Keratinocyte (primary cell): ENCODE measurements around the gene LAMA2. TPM values are rescaled to one million over a fixed set of nuclear protein-coding genes. Genes with fewer than 3 reads are reported as not detected.

ENCODE experiments used
- DNase-seq: peaks from one replicate; pipeline ENCODE4 v3.0.0-alpha.2; 2011; ENCODE audit warnings: low read depth, missing footprints, low spot score
- FAIRE-seq: peaks from 2 replicates; lab custom pipeline; 2011; peaks lifted over from hg19 to GRCh38; lab: Jason Lieb, UNC
- H2AFZ ChIP-seq: 2 replicates; pipeline ENCODE4 v1.6.0; 2012; ENCODE audit warnings: low read length, control low read depth, inconsistent platforms; ENCODE audit not compliant: control insufficient read depth
- H3K27ac ChIP-seq: 2 replicates; pipeline ENCODE4 v1.5.1; 2011; ENCODE audit warnings: low read length; ENCODE audit not compliant: control insufficient read depth, insufficient read depth
- H3K27me3 ChIP-seq: 3 replicates; pipeline ENCODE4 v1.6.0; 2011; ENCODE audit warnings: low read length; ENCODE audit not compliant: control insufficient read depth, insufficient read depth; ENCODE audit errors: extremely low read depth
- H3K36me3 ChIP-seq, 2 experiments: 2 replicates in 1 of 2; 3 replicates in 1 of 2; pipeline ENCODE4 v1.5.1; 2011; ENCODE audit warnings: low read length in 2 of 2, mild to moderate bottlenecking in 1 of 2; ENCODE audit not compliant: control insufficient read depth in 2 of 2, insufficient read depth in 2 of 2; ENCODE audit errors: extremely low read depth in 1 of 2
- H3K4me1 ChIP-seq: 3 replicates; pipeline ENCODE4 v1.5.1; 2011; ENCODE audit warnings: low read length; ENCODE audit not compliant: control insufficient read depth, insufficient read depth; ENCODE audit errors: extremely low read depth
- H3K4me2 ChIP-seq: 3 replicates; pipeline ENCODE4 v1.6.0; 2011; ENCODE audit warnings: low read depth, low read length; ENCODE audit not compliant: control insufficient read depth, insufficient read depth; ENCODE audit errors: extremely low read depth
- H3K4me3 ChIP-seq, 3 experiments: fragments of 200-600 bp in 1 of 3; sonication (generic) in 1 of 3; 2 replicates in 2 of 3; 3 replicates in 1 of 3; pipeline ENCODE4 v1.5.1; 2011 to 2016; ENCODE audit warnings: low read length in 3 of 3, mild to moderate bottlenecking in 3 of 3, control low read depth in 2 of 3, inconsistent platforms in 1 of 3, low read depth in 1 of 3, mixed read lengths in 1 of 3, mixed run types in 1 of 3, moderate library complexity in 1 of 3; ENCODE audit not compliant: control insufficient read depth in 2 of 3, insufficient read depth in 2 of 3; ENCODE audit errors: extremely low read depth in 1 of 3
- H3K79me2 ChIP-seq: 2 replicates; pipeline ENCODE4 v1.6.0; 2012; ENCODE audit warnings: low read length; ENCODE audit not compliant: control insufficient read depth, insufficient read depth
- H3K9ac ChIP-seq: 3 replicates; pipeline ENCODE4 v1.6.0; 2011; ENCODE audit warnings: low read length; ENCODE audit not compliant: control insufficient read depth, insufficient read depth; ENCODE audit errors: extremely low read depth
- H3K9me1 ChIP-seq: 3 replicates; pipeline ENCODE4 v1.6.0; 2011; ENCODE audit warnings: low read length; ENCODE audit not compliant: control insufficient read depth, insufficient read depth; ENCODE audit errors: extremely low read depth
- H3K9me3 ChIP-seq: 2 replicates; pipeline ENCODE4 v1.5.1; 2012; ENCODE audit warnings: low read depth, low read length; ENCODE audit not compliant: control insufficient read depth
- H4K20me1 ChIP-seq: 3 replicates; pipeline ENCODE4 v1.6.0; 2011; ENCODE audit warnings: low read length; ENCODE audit not compliant: control insufficient read depth, insufficient read depth; ENCODE audit errors: extremely low read depth
- EZH2 ChIP-seq: IDR thresholded peaks from one replicate; pipeline ENCODE4 v1.6.1; 2012; ENCODE audit warnings: inconsistent platforms, mild to moderate bottlenecking, low read length, moderate library complexity
- dilution Hi-C: fragments of 300-500 bp; cut with MboI; formaldehyde crosslinking; loops from one replicate; pipeline ENCODE4 v1.7.0; 2020; ENCODE audit warnings: low sequenced_read_pairs; ENCODE audit not compliant: extremely low pct_ligation_motif_present
- polyA plus RNA-seq, 5 experiments: library from polyadenylated mRNA; depleted of rRNA in 3 of 5; stranded (reverse) in 3 of 5; stranded (forward) in 1 of 5; unstranded in 1 of 5; fragments of >200 nt; gene quantifications; 1 replicate in 1 of 5; 2 replicates in 3 of 5; 3 replicates in 1 of 5; pipeline versions ENCODE4 v1.2.1 to v1.2.3, GENCODE V29; 2011 to 2012; ENCODE audit warnings: missing spikeins in 2 of 5, low read depth in 1 of 5, low replicate concordance in 1 of 5
- TF ChIP-seq, protein P1 (sequence below), 3 experiments: IDR thresholded peaks in 1 of 3; conservative IDR thresholded peaks in 1 of 3; optimal IDR thresholded peaks in 1 of 3; 2 replicates in 2 of 3; 3 replicates in 1 of 3; pipeline versions ENCODE3 to v1.5.1; 2011; ENCODE audit warnings: low read length in 3 of 3, mild to moderate bottlenecking in 3 of 3, moderate library complexity in 2 of 3, control low read depth in 1 of 3, inconsistent platforms in 1 of 3; ENCODE audit not compliant: insufficient read depth in 2 of 3; ENCODE audit errors: extremely low read depth in 1 of 3

Gene LAMA2
- polyA plus RNA-seq, 1 donor (not counting 4 experiments of a cell fraction or from before 2014, with no cell fraction given) = 1.4 TPM

DNA sequence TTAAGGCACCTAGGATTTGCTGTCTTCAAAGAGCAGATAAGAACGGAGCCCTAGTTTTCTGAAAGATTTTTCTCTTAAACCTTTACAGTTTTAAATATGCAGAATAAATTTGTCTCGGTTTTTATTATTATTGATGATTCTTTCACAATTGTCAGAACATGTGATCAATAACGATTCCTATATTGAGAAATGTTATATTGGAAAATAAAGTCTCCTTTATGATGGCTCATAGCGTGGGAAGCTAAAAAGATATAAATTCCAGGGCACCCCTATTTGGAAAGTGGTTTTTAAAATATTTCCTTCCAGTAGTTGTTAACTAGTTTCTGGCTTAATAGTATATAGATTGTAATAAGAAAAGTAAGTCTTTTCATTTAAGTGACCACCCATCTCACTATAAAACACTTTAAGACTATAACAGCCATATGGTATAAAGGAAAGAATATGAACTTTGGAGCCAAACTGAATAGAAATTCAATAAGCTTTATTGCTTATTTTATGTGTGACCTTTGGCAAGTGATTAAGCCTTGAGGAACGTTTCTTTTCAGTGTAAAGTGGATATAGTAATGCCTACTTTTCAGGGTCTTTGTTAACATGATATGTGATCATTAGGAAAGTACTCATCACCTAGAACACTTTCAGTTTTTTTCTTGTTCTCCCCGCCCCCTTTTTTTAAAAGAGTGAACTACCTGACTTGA lies 369.6 kb downstream of the LAMA2 start:
- H4K20me1 ChIP-seq = no peaks in the 10 kb centered on the region
- H3K9ac ChIP-seq = no peak overlapping the region
- FAIRE-seq (no peak), DNase-seq (no peak)
- peaks cover 2% of the 10 kb centered on the region for H3K27me3 ChIP-seq
- H3K4me2 ChIP-seq = no peak overlapping the region
- dilution Hi-C loops = loop anchor here (25.0 kb wide), 1 partner anchor 440 kb away; no protein-coding TSS in a partner anchor
- no peak overlapping the region for H3K27ac ChIP-seq
- no peak overlapping the region for H3K4me3 ChIP-seq
- TF ChIP-seq, protein P1, sequence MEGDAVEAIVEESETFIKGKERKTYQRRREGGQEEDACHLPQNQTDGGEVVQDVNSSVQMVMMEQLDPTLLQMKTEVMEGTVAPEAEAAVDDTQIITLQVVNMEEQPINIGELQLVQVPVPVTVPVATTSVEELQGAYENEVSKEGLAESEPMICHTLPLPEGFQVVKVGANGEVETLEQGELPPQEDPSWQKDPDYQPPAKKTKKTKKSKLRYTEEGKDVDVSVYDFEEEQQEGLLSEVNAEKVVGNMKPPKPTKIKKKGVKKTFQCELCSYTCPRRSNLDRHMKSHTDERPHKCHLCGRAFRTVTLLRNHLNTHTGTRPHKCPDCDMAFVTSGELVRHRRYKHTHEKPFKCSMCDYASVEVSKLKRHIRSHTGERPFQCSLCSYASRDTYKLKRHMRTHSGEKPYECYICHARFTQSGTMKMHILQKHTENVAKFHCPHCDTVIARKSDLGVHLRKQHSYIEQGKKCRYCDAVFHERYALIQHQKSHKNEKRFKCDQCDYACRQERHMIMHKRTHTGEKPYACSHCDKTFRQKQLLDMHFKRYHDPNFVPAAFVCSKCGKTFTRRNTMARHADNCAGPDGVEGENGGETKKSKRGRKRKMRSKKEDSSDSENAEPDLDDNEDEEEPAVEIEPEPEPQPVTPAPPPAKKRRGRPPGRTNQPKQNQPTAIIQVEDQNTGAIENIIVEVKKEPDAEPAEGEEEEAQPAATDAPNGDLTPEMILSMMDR (optimal IDR thresholded peaks at IDR 0.05 in 1 of 3, IDR thresholded peaks at IDR 0.05 in 1 of 3, conservative IDR thresholded peaks at IDR 0.05 in 1 of 3; ENCODE audit: extremely low read depth in 1 of 3, insufficient read depth in 2 of 3, low read length in 3 of 3) = no peak
- TF ChIP-seq EZH2 = no peak
- no peaks in the 10 kb centered on the region for H3K9me1 ChIP-seq
- no peaks in the 10 kb centered on the region for H3K79me2 ChIP-seq
- no peaks in the 10 kb centered on the region for H3K4me1 ChIP-seq
- H3K36me3 ChIP-seq = no peaks in the 10 kb centered on the region
- no peak overlapping the region for H2AFZ ChIP-seq
- H3K9me3 ChIP-seq = no peaks in the 10 kb centered on the region

DNA sequence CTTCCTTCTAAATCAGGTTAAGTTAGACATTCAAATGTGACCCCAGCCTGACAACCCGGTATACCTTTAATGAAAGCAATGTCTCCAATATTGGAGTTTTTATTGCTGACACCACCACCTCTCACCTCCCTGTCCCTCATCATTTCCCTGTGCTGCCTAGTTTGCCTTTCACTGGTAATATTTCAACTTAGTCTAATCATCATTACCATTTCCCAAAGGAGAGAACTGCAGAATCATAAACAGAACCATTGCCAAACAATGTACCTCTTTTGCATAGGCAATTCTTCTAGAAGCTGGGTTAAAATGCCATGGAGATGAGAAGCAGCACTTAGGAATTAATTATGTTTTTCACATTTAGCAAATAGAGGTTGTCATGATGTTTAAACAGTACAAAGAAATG lies 370.3 kb downstream of the LAMA2 start:
- DNase-seq (no peak), FAIRE-seq (no peak)
- dilution Hi-C loops = loop anchor here (25.0 kb wide), 1 partner anchor 441 kb away; no protein-coding TSS in a partner anchor

More for the DNA sequence above, 370.3 kb downstream of the LAMA2 start:
- Histone ChIP-seq H3K36me3 (no peaks in the 10 kb centered on the region), H3K79me2 (no peaks in the 10 kb centered on the region), H4K20me1 (no peaks in the 10 kb centered on the region), H3K4me1 (no peaks in the 10 kb centered on the region), H3K9me1 (no peaks in the 10 kb centered on the region), H3K4me3 (no peak overlapping the region), H2AFZ (no peak overlapping the region), H3K4me2 (no peak overlapping the region), H3K9me3 (no peaks in the 10 kb centered on the region), H3K9ac (no peak overlapping the region), H3K27ac (no peak overlapping the region), H3K27me3 (peaks cover 2% of the 10 kb centered on the region)
- TF ChIP-seq, protein P1 (optimal IDR thresholded peaks at IDR 0.05 in 1 of 3, IDR thresholded peaks at IDR 0.05 in 1 of 3, conservative IDR thresholded peaks at IDR 0.05 in 1 of 3; ENCODE audit: extremely low read depth in 1 of 3, insufficient read depth in 2 of 3, low read length in 3 of 3) = no peak
- TF ChIP-seq EZH2 = no peak
